ENCODE measurements around the gene ZNF433.
"Not testable (repeated sequence)": the region's sequence is repeated elsewhere in the genome, so short reads cannot be mapped to it uniquely, and the experiment has no call there.

The ZNF433 gene

GRCh38 chr19:12035220-12036172 is at the start of gene ZNF433:
Gene ZNF433, minus strand, starts transcription at chr19:12035679. Its CDS starts 140 bp downstream, at chr19:12035539.
- Mint-ChIP-seq H3K27ac (peak within 1 kb of the TSS; percentile 87), H3K4me1 (ENCODE audit: low read depth) (peaks cover 26% of the 10 kb centered on the region), H3K36me3 (ENCODE audit: low read depth) (peaks cover 26% of the 10 kb centered on the region), H3K27me3 (peaks cover 9% of the 10 kb centered on the region), H3K9me3 (no peaks in the 10 kb centered on the region), H3K4me3 (peak within 1 kb of the TSS; percentile 96)
- intact Hi-C loops (cut with micrococcal nuclease): loop anchor here (1.0 to 2.0 kb wide), 2 partner anchors 17 to 29 kb away; partner anchors contain the start of genes ZNF844 and ZNF878

- H3K4me3 Mint-ChIP-seq; H3K4me1 Mint-ChIP-seq (ENCODE audit: low read depth); H3K27me3 Mint-ChIP-seq; H3K27ac Mint-ChIP-seq; intact Hi-C loops (cut with micrococcal nuclease): not testable (repeated sequence)
- H3K9me3 Mint-ChIP-seq: peaks cover 48% of the 10 kb centered on the region
- peaks cover 14% of the 10 kb centered on the region for H3K36me3 Mint-ChIP-seq (ENCODE audit: low read depth)
Observed at GRCh38 chr19:12083336-12083735, 47.9 kb upstream of the ZNF433 start.

GRCh38 chr19:12077375-12077774 is 41.9 kb upstream of the ZNF433 start:
- Mint-ChIP-seq H3K36me3 (ENCODE audit: low read depth) (peaks cover 72% of the 10 kb centered on the region), H3K27ac (no peak overlapping the region), H3K4me1 (ENCODE audit: low read depth) (no peaks in the 10 kb centered on the region), H3K27me3 (no peaks in the 10 kb centered on the region), H3K9me3 (peaks cover 73% of the 10 kb centered on the region), H3K4me3 (no peak overlapping the region)
- intact Hi-C loops (cut with micrococcal nuclease): no loop called here

- H3K4me3 Mint-ChIP-seq; H3K4me1 Mint-ChIP-seq (ENCODE audit: low read depth); intact Hi-C loops (cut with micrococcal nuclease); H3K27me3 Mint-ChIP-seq; H3K27ac Mint-ChIP-seq: not testable (repeated sequence)
- H3K9me3 Mint-ChIP-seq: peaks cover 70% of the 10 kb centered on the region
- H3K36me3 Mint-ChIP-seq (ENCODE audit: low read depth): peaks cover 78% of the 10 kb centered on the region
Observed at GRCh38 chr19:12076331-12076730, 40.9 kb upstream of the ZNF433 start.

- Mint-ChIP-seq H3K27me3 (no peaks in the 10 kb centered on the region), H3K4me1 (ENCODE audit: low read depth) (no peaks in the 10 kb centered on the region), H3K9me3 (peaks cover 70% of the 10 kb centered on the region), H3K4me3 (no peak overlapping the region), H3K27ac (no peak overlapping the region), H3K36me3 (ENCODE audit: low read depth) (peaks cover 84% of the 10 kb centered on the region)
- intact Hi-C loops (cut with micrococcal nuclease): no loop called here
Observed at GRCh38 chr19:12075538-12076139, 40.2 kb upstream of the ZNF433 start.

GRCh38 chr19:12064590-12065538 is 29.4 kb upstream of the ZNF433 start, which contains the start of gene ZNF844:
Gene ZNF844, plus strand, starts transcription at chr19:12064731. Its CDS starts 143 bp downstream, at chr19:12064874.
- H3K4me3 Mint-ChIP-seq: peak within 1 kb of the TSS; percentile 92
- peaks cover 52% of the 10 kb centered on the region for H3K36me3 Mint-ChIP-seq (ENCODE audit: low read depth)
- peaks cover 33% of the 10 kb centered on the region for H3K9me3 Mint-ChIP-seq
- H3K27ac Mint-ChIP-seq: peak within 1 kb of the TSS; percentile 96
- intact Hi-C loops (cut with micrococcal nuclease): loop anchor here (1.0 to 2.0 kb wide), 2 partner anchors 28 to 30 kb away; partner anchors contain the start of gene ZNF433
- H3K27me3 Mint-ChIP-seq: no peaks in the 10 kb centered on the region
- peaks cover 21% of the 10 kb centered on the region for H3K4me1 Mint-ChIP-seq (ENCODE audit: low read depth)

- no peak overlapping the region for H3K4me3 Mint-ChIP-seq
- H3K27me3 Mint-ChIP-seq: peaks cover 53% of the 10 kb centered on the region
- peaks cover 31% of the 10 kb centered on the region for H3K4me1 Mint-ChIP-seq (ENCODE audit: low read depth)
- intact Hi-C loops (cut with micrococcal nuclease): loop anchor here (5.0 to 10.0 kb wide), 2 partner anchors 93 to 171 kb away; partner anchors contain the start of gene ZNF69
- H3K9me3 Mint-ChIP-seq: no peaks in the 10 kb centered on the region
- no peaks in the 10 kb centered on the region for H3K36me3 Mint-ChIP-seq (ENCODE audit: low read depth)
- no peak overlapping the region for H3K27ac Mint-ChIP-seq
Observed at GRCh38 chr19:12055784-12056183, 20.3 kb upstream of the ZNF433 start.

GRCh38 chr19:12052497-12053169 is 17.2 kb upstream of the ZNF433 start, which contains the start of gene ZNF878:
Gene ZNF878, minus strand, starts transcription at chr19:12052961. Its CDS starts 160 bp downstream, at chr19:12052801.
- Mint-ChIP-seq H3K27ac (peak within 1 kb of the TSS; percentile 34), H3K9me3 (no peaks in the 10 kb centered on the region), H3K36me3 (ENCODE audit: low read depth) (no peaks in the 10 kb centered on the region), H3K27me3 (peaks cover 55% of the 10 kb centered on the region), H3K4me1 (ENCODE audit: low read depth) (peaks cover 22% of the 10 kb centered on the region), H3K4me3 (peak within 1 kb of the TSS; percentile 82)
- intact Hi-C loops (cut with micrococcal nuclease): loop anchor here (2.0 to 10.0 kb wide), 3 partner anchors 18 to 168 kb away; partner anchors contain the start of genes ZNF433 and ZNF69

- H3K4me1 Mint-ChIP-seq (ENCODE audit: low read depth): peaks cover 22% of the 10 kb centered on the region
- intact Hi-C loops (cut with micrococcal nuclease): loop anchor here (2.0 to 10.0 kb wide), 3 partner anchors 17 to 167 kb away; partner anchors contain the start of genes ZNF433 and ZNF69
- H3K9me3 Mint-ChIP-seq: no peaks in the 10 kb centered on the region
- peaks cover under 1% of the 10 kb centered on the region for H3K36me3 Mint-ChIP-seq (ENCODE audit: low read depth)
- H3K4me3 Mint-ChIP-seq: peak overlapping the region; percentile 82
- H3K27ac Mint-ChIP-seq: no peak overlapping the region
- peaks cover 51% of the 10 kb centered on the region for H3K27me3 Mint-ChIP-seq
Observed at GRCh38 chr19:12052091-12052496, 16.6 kb upstream of the ZNF433 start.

GRCh38 chr19:12047868-12048267 is 12.4 kb upstream of the ZNF433 start:
- Mint-ChIP-seq H3K36me3 (ENCODE audit: low read depth) (peaks cover 35% of the 10 kb centered on the region), H3K27ac (no peak overlapping the region), H3K4me3 (no peak overlapping the region), H3K27me3 (peaks cover 22% of the 10 kb centered on the region), H3K4me1 (ENCODE audit: low read depth) (peaks cover 11% of the 10 kb centered on the region), H3K9me3 (peaks cover 31% of the 10 kb centered on the region)
- intact Hi-C loops (cut with micrococcal nuclease): no loop called here

GRCh38 chr19:12043752-12044422 is 8.4 kb upstream of the ZNF433 start:
- H3K27ac Mint-ChIP-seq: no peak overlapping the region
- peaks cover 5% of the 10 kb centered on the region for H3K4me1 Mint-ChIP-seq (ENCODE audit: low read depth)
- H3K27me3 Mint-ChIP-seq: no peaks in the 10 kb centered on the region
- H3K9me3 Mint-ChIP-seq: peaks cover 43% of the 10 kb centered on the region
- intact Hi-C loops (cut with micrococcal nuclease): no loop called here
- H3K4me3 Mint-ChIP-seq: no peak overlapping the region
- peaks cover 42% of the 10 kb centered on the region for H3K36me3 Mint-ChIP-seq (ENCODE audit: low read depth)

- intact Hi-C loops (cut with micrococcal nuclease): no loop called here
- Mint-ChIP-seq H3K9me3 (peaks cover 43% of the 10 kb centered on the region), H3K27ac (no peak overlapping the region), H3K27me3 (no peaks in the 10 kb centered on the region), H3K4me3 (no peak overlapping the region), H3K36me3 (ENCODE audit: low read depth) (peaks cover 42% of the 10 kb centered on the region), H3K4me1 (ENCODE audit: low read depth) (peaks cover 5% of the 10 kb centered on the region)
Observed at GRCh38 chr19:12042893-12043292, 7.4 kb upstream of the ZNF433 start.

Measured in dendritic cell treated with granulocyte-macrophage colony-stimulating factor and Interleukin-4, amounts not matched to agents 40 ng/mL and 50 ng/mL, for 4 days (primary cell).